Loucy (cell line): ENCODE data around the gene PFN1.
A peak's percentile ranks its signal among the peaks of the same experiment; 100 is the strongest.

ENCODE experiments used
- H2AFZ ChIP-seq: fragments of 200-600 bp; sonication (generic); 2 replicates; pipeline ENCODE4 v1.6.0; 2016; ENCODE audit warnings: antibody characterized with exemption, mild to moderate bottlenecking, low read length, moderate library complexity
- H3F3A ChIP-seq: fragments of 200-600 bp; 2 replicates; pipeline ENCODE4 v1.6.0; 2016; ENCODE audit warnings: antibody characterized with exemption, low read depth, mild to moderate bottlenecking
- H3K27me3 ChIP-seq: fragments of 200-600 bp; sonication (generic); 2 replicates; pipeline ENCODE4 v1.6.1; 2014; ENCODE audit warnings: low read length, mild to moderate bottlenecking; ENCODE audit not compliant: insufficient read depth, poor library complexity, severe bottlenecking
- H3K36me3 ChIP-seq: fragments of 200-600 bp; sonication (generic); 2 replicates; pipeline ENCODE4 v1.6.1; 2016; ENCODE audit warnings: low read length; ENCODE audit not compliant: insufficient read depth
- H3K4me1 ChIP-seq: fragments of 200-600 bp; sonication (generic); 2 replicates; pipeline ENCODE4 v1.5.1; 2014; ENCODE audit warnings: low read length, mild to moderate bottlenecking; ENCODE audit not compliant: insufficient read depth, poor library complexity, severe bottlenecking
- H3K4me2 ChIP-seq: fragments of 200-600 bp; sonication (generic); 2 replicates; pipeline ENCODE4 v1.6.0; 2014; ENCODE audit warnings: antibody characterized with exemption, low read length, low read depth, mild to moderate bottlenecking; ENCODE audit not compliant: poor library complexity, severe bottlenecking
- H3K4me3 ChIP-seq: fragments of 200-600 bp; sonication (generic); 2 replicates; pipeline ENCODE4 v1.5.1; 2014; ENCODE audit warnings: low read length, mild to moderate bottlenecking, mixed read lengths; ENCODE audit not compliant: poor library complexity, severe bottlenecking
- H3K79me2 ChIP-seq: fragments of 200-600 bp; sonication (generic); 2 replicates; pipeline ENCODE4 v1.6.1; 2014; ENCODE audit warnings: low read length; ENCODE audit not compliant: insufficient read depth
- H3K9ac ChIP-seq: fragments of 200-600 bp; sonication (generic); 2 replicates; pipeline ENCODE4 v1.6.0; 2014; ENCODE audit warnings: mild to moderate bottlenecking, low read depth, low read length, moderate library complexity; ENCODE audit not compliant: poor library complexity, severe bottlenecking
- H3K9me2 ChIP-seq: fragments of 200-600 bp; sonication (generic); replicated peaks from 2 replicates; pipeline ENCODE4 v1.6.1; 2016; ENCODE audit warnings: low read depth, low read length, mixed read lengths
- H3K9me3 ChIP-seq: fragments of 200-600 bp; sonication (generic); 2 replicates; pipeline ENCODE4 v1.6.1; 2014; ENCODE audit warnings: mild to moderate bottlenecking, antibody characterized with exemption, low read length, low read depth; ENCODE audit not compliant: insufficient read depth
- H4K20me1 ChIP-seq: fragments of 200-600 bp; sonication (generic); 2 replicates; pipeline ENCODE4 v1.6.0; 2014; ENCODE audit warnings: antibody characterized with exemption, low read length, mild to moderate bottlenecking; ENCODE audit not compliant: insufficient read depth, poor library complexity, severe bottlenecking
- EZH2phosphoT487 ChIP-seq: fragments of 200-600 bp; IDR thresholded peaks from 2 replicates; pipeline ENCODE4 v1.6.1; 2018; ENCODE audit warnings: antibody characterized with exemption, mild to moderate bottlenecking, moderate library complexity, borderline replicate concordance
- TF ChIP-seq, protein P1 (sequence below): fragments of 200-600 bp; sonication (generic); conservative IDR thresholded peaks from 2 replicates; pipeline ENCODE4 v1.5.1; 2014; ENCODE audit warnings: mild to moderate bottlenecking, antibody characterized with exemption, low read length

Gene PFN1

DNA sequence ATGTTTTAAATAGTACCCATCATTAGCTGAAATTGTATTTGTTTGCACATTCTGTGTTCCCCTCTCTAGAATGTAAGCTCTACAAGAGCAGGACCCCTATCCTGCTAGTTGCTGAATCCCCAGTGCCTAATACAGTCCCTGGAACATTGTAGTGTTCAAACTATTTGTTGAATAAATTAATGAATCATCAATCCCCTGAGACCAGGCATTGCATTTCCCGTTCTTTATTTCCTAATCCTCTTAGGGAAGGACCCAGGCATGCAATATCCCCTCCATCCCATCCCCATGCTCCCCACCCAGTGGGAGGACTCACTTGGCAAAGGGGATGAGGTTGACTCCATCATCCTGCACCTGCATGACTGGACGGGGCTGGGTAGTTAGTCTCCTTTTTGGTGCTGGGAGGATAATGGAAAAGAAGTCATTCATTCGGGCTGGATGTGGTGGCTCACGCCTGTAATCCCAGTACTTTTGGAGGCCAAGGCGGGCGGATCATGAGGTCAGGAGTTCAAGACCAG is 45.8 kb upstream of the PFN1 start:
- H3K4me1 ChIP-seq: peaks cover 10% of the 10 kb centered on the region
- H3K36me3 ChIP-seq: no peaks in the 10 kb centered on the region
- H3K4me2 ChIP-seq: no peak overlapping the region
- H2AFZ ChIP-seq: no peak overlapping the region
- peaks cover 13% of the 10 kb centered on the region; the same call in 1 of the 2 replicates for H3K79me2 ChIP-seq
- no peak overlapping the region for H3K9ac ChIP-seq
- H3K4me3 ChIP-seq: no peak overlapping the region
- TF ChIP-seq EZH2phosphoT487: no peak
- TF ChIP-seq, protein P1, sequence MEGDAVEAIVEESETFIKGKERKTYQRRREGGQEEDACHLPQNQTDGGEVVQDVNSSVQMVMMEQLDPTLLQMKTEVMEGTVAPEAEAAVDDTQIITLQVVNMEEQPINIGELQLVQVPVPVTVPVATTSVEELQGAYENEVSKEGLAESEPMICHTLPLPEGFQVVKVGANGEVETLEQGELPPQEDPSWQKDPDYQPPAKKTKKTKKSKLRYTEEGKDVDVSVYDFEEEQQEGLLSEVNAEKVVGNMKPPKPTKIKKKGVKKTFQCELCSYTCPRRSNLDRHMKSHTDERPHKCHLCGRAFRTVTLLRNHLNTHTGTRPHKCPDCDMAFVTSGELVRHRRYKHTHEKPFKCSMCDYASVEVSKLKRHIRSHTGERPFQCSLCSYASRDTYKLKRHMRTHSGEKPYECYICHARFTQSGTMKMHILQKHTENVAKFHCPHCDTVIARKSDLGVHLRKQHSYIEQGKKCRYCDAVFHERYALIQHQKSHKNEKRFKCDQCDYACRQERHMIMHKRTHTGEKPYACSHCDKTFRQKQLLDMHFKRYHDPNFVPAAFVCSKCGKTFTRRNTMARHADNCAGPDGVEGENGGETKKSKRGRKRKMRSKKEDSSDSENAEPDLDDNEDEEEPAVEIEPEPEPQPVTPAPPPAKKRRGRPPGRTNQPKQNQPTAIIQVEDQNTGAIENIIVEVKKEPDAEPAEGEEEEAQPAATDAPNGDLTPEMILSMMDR: no peak
- no peaks in the 10 kb centered on the region for H4K20me1 ChIP-seq
- no peaks in the 10 kb centered on the region for H3K9me2 ChIP-seq
- no peaks in the 10 kb centered on the region for H3K9me3 ChIP-seq
- H3F3A ChIP-seq: no peaks in the 10 kb centered on the region
- H3K27me3 ChIP-seq: no peaks in the 10 kb centered on the region

DNA sequence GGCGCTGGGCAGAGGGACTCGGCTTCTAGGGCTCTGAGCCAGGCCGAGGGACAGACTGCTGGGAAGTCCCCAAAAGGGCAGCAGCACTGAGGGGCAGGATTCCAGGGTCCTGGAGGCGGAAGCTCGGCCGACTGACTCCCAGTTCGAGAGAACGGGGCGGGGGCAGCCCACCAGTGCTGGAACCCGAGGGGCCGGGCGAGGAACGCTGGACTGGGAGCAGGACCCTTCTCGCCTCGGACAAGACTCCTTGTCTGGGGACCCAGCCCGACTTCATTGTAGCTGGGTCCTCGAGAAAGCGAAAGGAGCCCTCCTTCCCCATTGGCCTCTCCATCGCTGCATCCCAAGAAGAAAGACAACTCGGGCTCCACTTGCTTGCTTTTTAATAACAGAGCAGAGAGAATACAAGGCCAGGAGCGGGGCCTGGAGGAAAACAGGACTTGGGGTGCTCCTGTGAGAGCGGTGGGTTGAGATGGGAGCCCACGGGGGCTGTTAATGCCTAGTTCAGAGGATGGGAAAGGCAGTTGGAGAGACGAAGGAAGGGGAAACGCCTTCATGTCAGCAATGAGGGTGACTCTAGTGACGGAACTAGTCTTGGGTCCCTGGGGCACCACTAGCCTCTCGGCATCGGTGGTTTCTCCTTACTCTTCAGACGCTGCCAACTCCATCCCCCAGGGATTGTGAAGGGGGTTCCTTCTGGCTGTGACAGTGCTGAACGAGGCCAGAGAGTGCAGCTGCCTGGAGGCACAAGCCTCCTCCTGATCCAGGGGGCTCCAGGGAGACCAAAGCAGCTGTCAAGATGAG is 39.6 kb upstream of the PFN1 start:
- H3K36me3 ChIP-seq: no peaks in the 10 kb centered on the region
- no peaks in the 10 kb centered on the region for H3K9me3 ChIP-seq
- no peaks in the 10 kb centered on the region for H4K20me1 ChIP-seq
- H3K4me1 ChIP-seq: peaks cover 32% of the 10 kb centered on the region
- H3K9me2 ChIP-seq: no peaks in the 10 kb centered on the region
- TF ChIP-seq EZH2phosphoT487: no peak
- TF ChIP-seq, protein P1: no peak
- no peaks in the 10 kb centered on the region for H3F3A ChIP-seq
- H3K4me3 ChIP-seq: peak overlapping the region; percentile 96
- H3K27me3 ChIP-seq: no peaks in the 10 kb centered on the region
- H3K9ac ChIP-seq: peak overlapping the region; percentile 91
- H3K79me2 ChIP-seq: peaks cover 24% of the 10 kb centered on the region; the same call in 1 of the 2 replicates
- H2AFZ ChIP-seq: peak overlapping the region; percentile 99
- peak overlapping the region; percentile 99 for H3K4me2 ChIP-seq

- Histone ChIP-seq H3F3A (no peaks in the 10 kb centered on the region), H3K9ac (peak within 1 kb of the TSS; percentile 91), H3K36me3 (peaks cover 5% of the 10 kb centered on the region; the same call in 1 of the 2 replicates), H2AFZ (peak within 1 kb of the TSS; percentile 99), H4K20me1 (no peaks in the 10 kb centered on the region), H3K9me3 (no peaks in the 10 kb centered on the region), H3K4me3 (peak within 1 kb of the TSS; percentile 96), H3K4me1 (peaks cover 32% of the 10 kb centered on the region), H3K79me2 (peaks cover 24% of the 10 kb centered on the region; the same call in 1 of the 2 replicates), H3K4me2 (peak within 1 kb of the TSS; percentile 99), H3K9me2 (no peaks in the 10 kb centered on the region), H3K27me3 (no peaks in the 10 kb centered on the region)
- TF ChIP-seq EZH2phosphoT487: no peak
- TF ChIP-seq, protein P1: peak; percentile 85
Observed at GRCh38 chr17:4986951-4987766, 38.8 kb upstream of the PFN1 start, which contains the start of gene CAMTA2. CAMTA2 (minus strand) TSS chr17:4987675; CDS start chr17:4986222, 1,453 bp downstream.
